Uterus (tissue), 2 donors: Measurements from ENCODE around the gene PTGER2.

Experiments used
- CTCF ChIP-seq, 4 experiments: fragments of 200-600 bp in 2 of 4; fragments of 450-650 bp in 2 of 4; sonication (generic) in 2 of 4; IDR thresholded peaks; one replicate each; pipeline ENCODE4 v1.5.1; 2016 to 2019; ENCODE audit warnings: antibody characterized with exemption in 4 of 4, mild to moderate bottlenecking in 2 of 4, moderate library complexity in 1 of 4
- POLR2A ChIP-seq, 2 donors: fragments of 450-650 bp; IDR thresholded peaks; one replicate each; pipeline ENCODE4 v1.6.1; 2016; ENCODE audit warnings: antibody characterized with exemption in 2 of 2, mild to moderate bottlenecking in 1 of 2, moderate library complexity in 1 of 2

DNA sequence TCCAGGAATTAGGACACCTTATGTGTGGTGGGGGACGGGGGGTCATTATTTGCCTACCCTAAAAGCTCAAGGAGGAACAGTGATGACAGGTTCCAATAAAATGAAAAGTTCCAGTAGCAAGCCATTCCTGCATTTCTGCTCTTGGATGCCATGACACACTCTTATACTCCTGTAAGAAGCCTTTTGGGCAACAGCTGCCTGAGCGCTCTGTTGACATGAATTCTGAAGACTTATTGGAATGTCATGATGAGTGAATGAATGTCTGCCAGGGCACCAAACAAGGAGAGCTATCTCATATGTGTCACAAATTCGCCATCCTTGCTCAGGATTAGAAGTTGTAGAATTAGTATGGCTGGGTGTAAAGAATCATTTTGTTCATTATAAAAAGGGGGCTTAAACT, 36.3 kb downstream of the PTGER2 start:
- TF ChIP-seq CTCF (IDR thresholded peaks at IDR 0.05) (no peak), POLR2A (IDR thresholded peaks at IDR 0.05) (no peak)
